Measurements from ENCODE around the gene HGS.
"Not testable (repeated sequence)": the region's sequence is repeated elsewhere in the genome, so short reads cannot be mapped to it uniquely, and the experiment has no call there.

The HGS gene

GRCh38 chr17:81656835-81657234 is 27.0 kb upstream of the HGS start:
- no peak for DNase-seq

- no peak for DNase-seq
Observed at GRCh38 chr17:81659038-81659437, 24.8 kb upstream of the HGS start.

- DNase-seq = no peak
Observed at GRCh38 chr17:81660441-81660840, 23.4 kb upstream of the HGS start.

- DNase-seq = no peak
Observed at GRCh38 chr17:81662002-81662401, 21.8 kb upstream of the HGS start.

- no peak for DNase-seq
Observed at GRCh38 chr17:81664051-81664470, 19.8 kb upstream of the HGS start.

GRCh38 chr17:81665205-81666091 is 18.4 kb upstream of the HGS start:
- DNase-seq = peak; percentile 59

- DNase-seq = no peak
Observed at GRCh38 chr17:81666092-81666341, 17.8 kb upstream of the HGS start.

GRCh38 chr17:81666342-81667191 is 17.2 kb upstream of the HGS start, which contains the start of the genes CCDC137 and OXLD1:
Gene CCDC137 (plus strand): TSS chr17:81666737. CDS start chr17:81666767, 30 bp downstream.
Gene OXLD1 (minus strand): TSS chr17:81666605. CDS start chr17:81666577, 28 bp downstream.
- peak; percentile 92 for DNase-seq

GRCh38 chr17:81667754-81668153 is 16.1 kb upstream of the HGS start:
- no peak for DNase-seq

- no peak for DNase-seq
Observed at GRCh38 chr17:81672504-81672903, 11.3 kb upstream of the HGS start.

GRCh38 chr17:81672954-81673353 is 10.9 kb upstream of the HGS start:
- no peak for DNase-seq

GRCh38 chr17:81673561-81674258 is 10.1 kb upstream of the HGS start:
- no peak for DNase-seq

GRCh38 chr17:81675515-81676221 is 8.1 kb upstream of the HGS start:
- not testable (repeated sequence) for DNase-seq

GRCh38 chr17:81676906-81677305 is 6.9 kb upstream of the HGS start:
- DNase-seq = peak; percentile 27

- no peak for DNase-seq
Observed at GRCh38 chr17:81680150-81680549, 3.7 kb upstream of the HGS start.

GRCh38 chr17:81681672-81682071 is 2.1 kb upstream of the HGS start:
- no peak for DNase-seq

- no peak for DNase-seq
Observed at GRCh38 chr17:81682565-81683207, 1.1 kb upstream of the HGS start.

GRCh38 chr17:81683208-81683583 is 615 bp upstream of the HGS start:
- no peak for DNase-seq

GRCh38 chr17:81684442-81684911 is 666 bp downstream of the HGS start:
- no peak for DNase-seq

- DNase-seq = no peak
Observed at GRCh38 chr17:81685108-81685507, 1.3 kb downstream of the HGS start.

- no peak for DNase-seq
Observed at GRCh38 chr17:81686614-81687013, 2.8 kb downstream of the HGS start.
